Lung microvascular endothelial cell (primary cell): ENCODE data around the gene MAPRE2. TPM values are rescaled to one million over a fixed set of nuclear protein-coding genes. Genes with fewer than 3 reads are reported as not detected.

Experiments
- DNase-seq, 2 donors: peaks; one replicate each; pipeline versions ENCODE4 v3.0.0 to v3.0.0-alpha.2; 2010; ENCODE audit warnings: low read depth in 2 of 2
- total RNA-seq: library from RNA; depleted of rRNA; stranded (reverse); fragments of >200 nt; gene quantifications from 2 replicates; pipeline ENCODE4 v1.2.1, GENCODE V29; 2014

Gene MAPRE2
- total RNA-seq: 13.3 and 21.2 TPM in 2 replicates

DNA sequence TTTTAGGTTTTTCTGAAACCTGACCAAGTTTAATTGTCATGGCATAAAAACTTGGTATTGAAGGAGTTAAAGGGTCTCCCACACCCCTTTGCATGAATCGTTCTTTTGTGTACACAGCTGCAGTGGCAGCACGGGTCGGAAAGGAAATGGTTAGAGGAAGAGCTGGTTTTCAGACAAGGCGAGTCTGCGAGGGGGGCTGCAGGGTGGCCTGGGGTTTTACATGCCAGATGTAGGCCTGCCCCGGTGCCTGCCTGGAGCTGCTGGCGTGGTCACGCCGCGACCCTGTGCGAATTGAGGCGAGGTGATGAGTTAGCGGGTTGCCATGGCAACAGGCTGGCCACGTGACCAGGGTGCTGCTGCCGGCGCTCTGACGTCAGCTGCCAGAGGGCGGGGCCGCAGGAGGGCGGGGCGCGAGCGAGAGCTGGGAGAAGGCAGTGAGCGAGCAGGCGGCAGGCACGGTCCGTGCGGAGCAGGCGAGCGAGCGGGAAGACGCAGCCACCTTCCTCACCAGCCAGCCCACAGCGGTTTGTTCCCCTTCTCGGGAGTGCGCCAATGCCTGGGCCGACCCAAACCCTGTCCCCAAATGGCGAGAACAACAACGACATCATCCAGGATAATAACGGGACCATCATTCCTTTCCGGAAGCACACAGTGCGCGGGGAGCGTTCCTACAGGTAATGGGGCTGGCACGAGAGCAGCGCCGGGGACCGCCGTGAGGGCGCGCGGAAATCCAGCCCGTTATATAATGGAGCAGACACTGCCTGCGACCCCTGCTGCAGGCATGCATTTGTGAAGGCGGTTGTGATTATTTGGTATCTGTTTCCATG lies at the start of gene MAPRE2:
MAPRE2 (plus strand) TSS at position 426 of the 827 bp plus-strand sequence; CDS start at position 553, 127 bp downstream.
- DNase-seq: peak; percentile 98

DNA sequence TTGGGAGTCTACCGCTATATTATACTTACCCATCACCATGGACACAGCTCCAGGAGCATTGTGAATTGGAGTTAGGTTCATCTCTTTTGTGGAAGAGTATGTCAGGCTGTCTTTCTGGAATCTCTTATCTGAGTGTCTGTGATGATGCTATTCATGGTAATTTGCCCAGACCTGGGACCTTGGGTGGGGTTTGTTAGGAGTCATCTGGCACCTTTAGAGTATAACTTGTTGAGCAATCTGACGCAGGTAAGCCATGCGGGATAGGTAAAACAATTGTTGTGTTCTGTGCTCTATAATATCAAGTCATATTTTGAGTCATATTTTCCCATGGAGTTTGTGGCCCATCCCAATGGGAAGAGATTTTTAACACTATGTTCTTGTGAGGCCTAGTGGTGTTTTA lies 49.7 kb upstream of the MAPRE2 start:
- no peak for DNase-seq

DNA sequence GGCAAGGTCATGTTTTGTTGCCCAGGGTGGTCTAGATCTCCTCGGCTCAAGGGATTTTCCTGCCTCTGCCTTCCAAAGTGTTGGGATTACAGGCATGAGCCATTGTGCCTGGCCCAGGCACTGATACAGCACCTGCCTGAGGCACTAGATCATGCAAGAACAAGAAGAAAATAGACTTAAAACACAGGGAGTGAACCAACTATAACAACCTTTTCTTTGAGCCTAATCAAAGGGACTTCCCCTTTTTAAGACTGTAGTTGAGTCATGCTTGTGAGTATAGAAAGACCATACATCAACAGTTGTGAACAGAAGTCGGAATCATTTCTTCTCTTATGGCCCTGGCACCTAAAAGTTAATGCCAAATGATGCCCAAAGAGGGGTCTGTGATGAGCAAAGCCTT lies 47.9 kb upstream of the MAPRE2 start:
- no peak for DNase-seq

DNA sequence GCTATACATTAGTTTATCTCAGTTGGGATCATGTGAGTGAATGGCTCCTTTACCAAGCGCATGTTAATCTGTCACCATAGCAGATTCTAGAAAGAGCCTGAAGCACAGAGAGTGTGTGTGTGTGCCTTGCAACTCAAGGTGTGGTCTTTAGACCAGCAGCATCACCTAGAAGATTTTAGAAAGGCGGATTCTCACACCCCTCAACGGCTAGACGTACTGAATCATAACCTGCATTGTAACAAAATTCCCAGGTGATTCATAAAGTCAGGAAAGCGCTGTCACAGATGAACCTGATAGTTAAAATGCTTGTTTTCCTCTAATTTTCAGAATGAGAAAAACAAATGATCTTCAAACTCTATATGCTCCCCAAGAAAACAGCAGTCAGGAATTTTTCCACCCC lies 45.5 kb upstream of the MAPRE2 start:
- DNase-seq: no peak

DNA sequence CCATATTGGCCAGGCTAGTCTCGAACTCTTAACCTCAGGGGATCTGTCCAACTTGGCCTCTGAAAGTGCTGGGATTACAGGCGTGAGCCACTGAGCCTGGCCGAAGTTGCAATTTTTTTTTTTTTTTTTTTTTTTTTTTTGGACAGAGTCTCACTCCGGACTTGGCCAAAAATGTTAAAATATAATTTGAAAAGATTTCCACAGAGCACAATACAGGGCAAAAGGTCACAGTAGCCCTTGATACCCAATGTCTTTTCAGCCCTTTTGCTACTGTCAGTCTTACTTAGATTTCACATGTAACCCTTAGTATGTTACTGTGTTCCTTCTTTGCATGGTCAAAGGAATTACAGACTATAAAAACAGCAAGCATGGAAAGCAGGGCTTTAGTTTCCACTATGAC lies 42.6 kb upstream of the MAPRE2 start:
- DNase-seq: no peak

DNA sequence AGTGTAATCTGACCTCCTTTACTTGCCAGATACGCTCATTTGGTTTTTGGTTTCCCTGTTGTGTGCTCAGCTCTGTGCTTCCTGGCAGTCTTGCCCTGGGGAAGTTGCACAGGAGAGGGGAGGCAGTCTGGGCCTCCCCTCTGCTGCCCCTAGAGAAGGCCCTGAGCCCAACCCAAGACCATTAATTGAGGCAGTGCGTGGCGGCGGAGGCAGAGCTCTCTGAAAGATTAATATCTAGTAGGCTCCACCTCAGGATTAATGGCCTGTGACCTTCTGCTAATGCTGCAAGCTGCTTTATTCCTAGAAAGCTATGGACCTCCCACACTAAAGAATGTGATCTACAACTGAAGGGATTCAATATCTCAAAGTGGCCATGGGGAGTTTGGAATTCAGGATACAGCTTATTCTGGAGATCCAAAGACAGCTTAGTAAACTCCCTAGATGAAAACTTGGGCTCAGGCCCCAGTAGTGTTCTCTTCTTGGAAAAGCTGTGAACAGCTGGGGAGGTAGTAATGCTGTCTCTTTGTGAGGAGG lies 41.4 kb upstream of the MAPRE2 start:
- DNase-seq: no peak

DNA sequence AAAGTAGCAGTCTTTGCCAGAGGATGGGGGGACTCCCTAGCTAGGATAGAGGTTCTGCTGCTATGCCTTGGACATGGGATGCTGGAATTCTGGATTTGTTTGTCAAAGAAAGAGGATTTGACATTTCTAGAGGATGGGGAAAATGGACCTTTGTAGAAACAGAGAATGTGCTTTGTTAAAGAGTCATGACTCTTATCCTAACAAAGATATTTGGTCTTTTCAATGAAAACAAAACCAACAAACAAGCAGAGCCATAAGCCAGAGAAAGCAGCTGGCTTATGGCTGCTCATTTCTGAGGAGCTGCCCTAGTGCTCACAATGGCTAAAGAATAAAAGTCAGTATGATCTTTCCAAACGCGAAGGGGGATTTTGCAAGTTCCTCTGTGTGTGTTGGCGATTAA lies 40.8 kb upstream of the MAPRE2 start:
- DNase-seq: no peak

DNA sequence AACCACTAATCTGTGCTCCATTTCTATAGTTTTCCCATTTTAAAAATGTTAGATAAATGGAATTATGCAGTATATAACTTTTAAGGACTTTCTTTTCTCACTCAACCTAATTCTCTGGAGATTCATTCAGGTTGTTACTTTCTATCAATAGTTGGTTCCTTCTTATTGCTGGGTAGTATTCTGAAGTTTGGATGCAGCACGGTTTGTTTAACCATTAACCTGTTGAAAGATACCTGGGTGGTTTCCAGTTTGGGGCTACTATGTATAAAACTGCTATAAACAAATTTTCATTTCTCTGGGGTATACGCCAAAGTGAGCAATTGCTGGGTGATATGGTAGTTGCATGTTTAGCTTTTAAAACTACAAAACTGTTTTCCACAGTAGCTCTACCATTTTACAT lies 39.1 kb upstream of the MAPRE2 start:
- no peak for DNase-seq

DNA sequence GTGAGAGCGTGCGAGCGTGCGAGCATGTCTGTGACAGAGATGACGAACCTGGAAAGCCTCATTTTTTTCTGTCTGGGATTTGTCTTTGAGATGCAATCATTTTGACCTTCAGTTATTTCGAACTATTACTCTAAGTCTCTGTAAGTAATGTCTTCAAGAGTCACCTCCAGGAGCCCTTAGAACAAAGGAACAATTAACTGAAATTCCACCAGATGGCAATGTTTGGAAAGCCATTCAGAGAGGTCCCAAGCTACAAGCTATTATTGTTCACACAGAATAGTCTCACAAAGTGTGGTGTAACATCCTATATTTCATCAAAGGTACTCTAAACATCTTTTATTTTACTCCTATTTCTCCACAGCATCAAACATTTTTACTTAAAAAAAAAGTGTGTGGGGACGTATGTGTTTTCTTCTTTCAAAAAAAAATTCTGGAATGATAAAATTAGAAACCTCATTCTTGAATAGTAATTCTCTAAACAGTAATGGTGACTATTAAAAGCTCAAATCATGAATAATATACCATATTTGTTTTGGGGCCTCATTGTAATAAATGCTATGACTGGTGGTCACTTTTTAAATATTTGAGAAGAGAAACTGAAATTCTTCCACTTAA lies 35.1 kb upstream of the MAPRE2 start:
- DNase-seq: peak; percentile 65 to 74

DNA sequence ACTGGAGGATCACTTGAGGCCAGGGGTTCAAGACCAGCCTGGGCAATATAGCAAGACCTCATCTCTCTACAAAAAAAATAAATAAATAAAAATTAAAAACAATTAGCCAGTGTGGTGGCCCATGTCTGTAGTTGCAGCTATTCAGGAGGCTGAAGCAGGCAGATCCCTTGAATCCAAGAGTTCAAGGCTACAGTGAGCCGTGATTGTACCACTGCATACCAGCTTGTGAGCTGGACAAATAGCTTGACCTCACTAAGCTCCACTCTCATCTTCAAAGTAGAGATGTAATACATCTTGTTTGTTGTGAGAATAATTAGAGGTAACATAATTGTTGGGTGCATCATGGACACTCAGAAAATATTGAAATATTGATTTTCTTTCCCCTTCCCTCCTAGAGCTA lies 31.1 kb upstream of the MAPRE2 start:
- DNase-seq: no peak

DNA sequence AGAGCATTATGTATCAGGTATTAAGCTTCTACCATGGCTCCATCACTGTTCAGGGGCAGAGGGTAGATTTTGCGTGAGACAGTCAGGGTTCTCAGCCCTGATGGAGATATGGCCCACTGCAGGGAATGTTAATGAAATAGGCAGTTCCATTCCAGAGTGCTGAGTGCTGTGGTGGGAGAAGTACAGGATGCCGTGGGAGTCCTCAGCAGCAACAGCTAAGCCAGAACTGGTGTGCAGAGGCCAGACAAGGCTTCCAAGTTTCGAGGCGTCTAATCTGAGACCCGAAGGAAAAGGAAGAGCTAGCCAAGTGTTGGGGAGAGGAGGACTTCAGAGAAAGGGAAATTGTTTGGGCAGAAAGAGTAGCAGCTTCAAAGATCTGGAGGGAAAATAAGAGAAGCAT lies 30.2 kb upstream of the MAPRE2 start:
- DNase-seq: no peak

DNA sequence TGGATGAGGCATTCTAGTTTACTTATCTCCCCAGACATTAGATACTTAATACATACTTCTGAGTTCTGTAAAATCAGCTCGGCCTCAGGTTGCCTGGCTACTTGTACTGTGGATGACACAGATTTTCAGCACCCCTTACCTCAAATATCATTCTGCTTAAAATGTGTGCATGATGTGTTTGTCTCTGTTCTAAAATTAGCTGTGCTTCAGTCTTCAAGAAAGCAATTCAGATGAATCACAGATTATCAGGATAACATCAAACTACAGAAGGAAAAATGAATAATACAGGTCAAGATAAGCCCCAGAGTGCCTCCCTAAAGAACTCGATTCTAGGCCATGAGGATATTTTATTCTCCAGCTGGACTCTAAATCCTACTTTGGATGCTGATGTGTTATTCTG lies 21.3 kb upstream of the MAPRE2 start:
- DNase-seq: no peak

DNA sequence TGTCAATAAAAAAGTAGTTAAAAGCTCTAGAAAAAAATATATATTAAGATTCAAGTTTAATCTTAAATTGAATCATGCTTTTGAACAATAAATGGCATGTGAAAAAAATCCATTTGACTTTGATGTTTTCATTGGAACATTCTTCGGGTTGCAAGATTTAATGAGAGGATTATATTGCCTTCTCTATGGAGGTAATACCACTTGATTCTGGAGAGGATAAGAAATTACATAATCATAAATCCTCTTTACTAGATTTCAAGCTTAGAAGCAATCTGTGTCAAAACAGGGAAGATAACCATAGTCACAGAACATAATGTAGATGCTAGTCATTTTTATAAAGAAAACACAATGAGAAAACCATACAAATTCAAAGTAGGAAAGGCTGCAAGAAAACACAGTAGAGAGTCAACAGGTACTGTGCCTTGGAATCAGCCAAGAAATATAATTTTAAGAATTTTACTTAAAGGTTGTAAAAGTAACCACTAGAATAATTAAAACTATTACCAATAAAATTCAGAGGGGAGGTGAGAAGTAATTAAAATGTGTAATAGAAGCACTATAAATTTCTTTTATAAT lies 18.7 kb upstream of the MAPRE2 start:
- DNase-seq: no peak

DNA sequence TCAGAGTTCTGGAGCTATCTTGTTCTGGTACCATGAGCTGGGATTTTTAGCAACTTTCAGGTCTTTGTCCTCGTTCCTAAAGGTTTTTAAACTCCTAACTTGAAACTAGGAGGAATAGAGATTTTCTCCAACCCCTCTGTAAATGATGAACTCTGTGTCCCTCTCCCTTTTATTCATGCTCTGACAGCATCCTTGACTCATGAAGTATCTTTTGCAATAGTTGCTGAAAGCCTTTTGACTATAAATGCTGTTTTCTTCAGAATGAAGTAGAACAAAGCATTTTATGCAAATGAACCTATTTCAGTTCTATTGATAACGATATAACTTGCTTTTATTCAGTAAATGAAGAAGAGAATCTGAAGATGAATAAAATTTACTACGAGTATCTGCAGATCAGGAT lies 17.0 kb upstream of the MAPRE2 start:
- DNase-seq: no peak

DNA sequence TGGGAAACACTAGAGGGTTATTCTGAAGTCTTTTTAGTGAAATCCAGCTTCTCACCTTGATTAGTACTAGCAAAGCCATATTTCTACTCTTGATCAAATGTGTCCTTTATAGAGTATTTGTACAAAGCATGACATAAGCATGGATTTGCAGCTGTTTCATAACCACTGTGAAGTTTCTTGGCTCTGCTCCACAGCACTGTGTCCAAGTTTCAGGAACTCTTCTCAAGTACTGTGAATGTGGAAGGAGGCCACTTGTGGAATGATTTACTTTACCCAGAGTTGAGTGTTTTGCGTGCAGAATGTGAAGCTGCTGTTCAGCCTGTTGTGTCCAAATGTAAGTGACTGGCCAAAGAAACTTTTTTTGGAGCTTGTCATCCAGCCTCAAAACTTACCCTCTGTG lies 16.2 kb upstream of the MAPRE2 start:
- DNase-seq: peak in 1 of 2 donors; percentile 44

DNA sequence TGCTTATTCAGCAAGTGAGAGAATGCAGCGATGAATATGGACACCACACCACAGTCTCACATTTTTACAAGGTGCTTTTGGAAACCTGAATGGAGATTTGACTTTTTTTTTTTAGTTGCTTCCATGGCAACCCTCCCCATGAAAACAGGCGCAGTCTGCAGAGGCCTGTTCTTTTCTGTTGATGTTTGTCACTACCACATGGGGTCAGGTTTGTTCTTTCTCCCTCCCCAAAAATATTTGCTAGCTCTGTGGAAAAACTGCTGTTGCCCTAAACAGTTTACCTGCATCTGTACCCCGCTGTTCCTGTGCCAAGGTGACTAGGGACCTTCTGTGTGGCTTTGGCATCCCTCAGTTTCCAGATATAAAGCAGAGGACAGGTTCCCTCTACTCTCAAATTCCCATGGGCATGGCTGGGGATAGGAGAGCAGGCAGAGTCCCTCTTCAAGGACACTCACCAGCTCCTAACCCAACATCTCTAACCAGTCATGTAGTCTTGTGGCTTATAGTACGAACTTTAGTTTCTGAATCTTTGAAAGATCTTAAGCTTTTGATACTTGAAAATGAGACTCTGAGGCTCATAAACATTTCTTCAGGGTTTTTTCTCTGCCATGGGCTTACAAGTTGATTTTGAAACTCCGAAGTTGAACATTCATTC lies 14.7 kb upstream of the MAPRE2 start:
- peak in 1 of 2 donors; percentile 19 for DNase-seq

DNA sequence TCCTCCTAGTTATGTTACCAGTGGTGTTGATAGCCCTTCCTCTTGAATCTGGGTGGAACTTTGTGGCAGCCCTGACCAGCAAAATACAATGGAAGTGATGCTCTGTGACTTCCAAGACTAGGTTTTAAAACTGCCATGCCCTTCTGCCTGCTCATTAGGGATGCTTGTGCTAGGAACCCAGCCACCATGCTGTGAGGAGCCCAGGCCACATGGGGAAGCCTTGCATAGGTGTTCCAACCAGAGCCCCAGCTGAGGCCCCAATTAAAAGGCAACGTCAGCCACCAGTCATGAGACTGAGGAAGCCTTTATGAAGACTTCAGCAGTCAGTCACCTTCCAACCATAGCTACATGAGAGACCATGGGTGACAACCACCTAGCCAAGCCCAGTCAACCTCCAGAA lies 14.0 kb upstream of the MAPRE2 start:
- no peak for DNase-seq

DNA sequence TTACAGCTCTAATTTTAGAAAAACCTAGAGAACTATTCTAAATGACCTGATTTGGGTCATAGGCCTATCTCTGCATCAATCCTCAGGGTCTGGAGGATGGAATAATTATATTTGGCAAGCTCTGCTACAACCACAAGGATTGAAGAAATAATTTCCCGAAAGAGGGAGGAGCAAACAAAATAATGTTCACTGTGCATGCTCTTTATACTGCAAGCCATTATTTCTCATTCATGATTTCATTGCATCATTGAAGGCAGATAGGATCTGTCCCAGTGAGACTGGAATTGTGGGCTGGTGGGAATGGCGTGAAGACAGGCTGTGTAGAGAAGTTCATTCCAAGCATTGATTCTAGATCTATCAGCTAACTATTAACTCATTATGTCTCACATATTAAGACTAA lies 12.7 kb upstream of the MAPRE2 start:
- DNase-seq: no peak

DNA sequence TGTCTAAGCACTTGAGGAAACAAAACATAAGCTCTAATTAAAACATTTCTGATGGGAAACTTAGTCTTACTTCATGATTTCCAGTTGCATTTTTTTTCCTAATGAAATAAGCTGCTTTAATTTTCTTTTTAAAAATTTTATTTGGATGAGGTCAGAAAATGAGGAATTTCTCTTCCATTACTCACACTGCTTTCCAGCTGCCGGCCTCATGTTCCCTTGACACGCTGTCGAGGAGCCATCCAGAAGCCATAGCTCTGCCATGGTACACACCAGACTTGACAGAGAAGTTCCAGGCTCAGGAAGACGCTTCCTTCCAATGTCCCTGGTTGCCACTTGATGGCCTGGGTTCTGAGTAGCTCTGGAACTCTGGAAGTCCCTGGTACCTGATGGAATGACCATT lies 12.1 kb upstream of the MAPRE2 start:
- no peak for DNase-seq

DNA sequence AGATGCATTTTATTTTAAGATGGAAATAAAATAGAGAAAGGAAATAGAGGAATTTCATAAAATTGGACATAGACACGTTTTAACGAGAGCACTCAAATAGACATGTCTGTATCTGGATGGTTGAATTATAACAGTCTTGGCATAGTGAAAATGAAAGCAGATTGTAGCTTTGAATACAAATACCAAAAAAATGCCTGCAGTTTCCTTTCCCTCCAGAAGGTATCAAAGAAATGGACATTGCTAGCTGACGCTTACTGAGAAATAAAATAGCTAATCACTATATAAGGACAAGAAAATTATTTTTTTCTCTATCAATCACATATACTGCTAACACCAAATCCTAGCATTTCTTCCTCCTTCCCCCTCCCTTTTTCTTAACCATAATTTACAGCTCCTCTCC lies 11.4 kb upstream of the MAPRE2 start:
- DNase-seq: peak; percentile 25 to 37

DNA sequence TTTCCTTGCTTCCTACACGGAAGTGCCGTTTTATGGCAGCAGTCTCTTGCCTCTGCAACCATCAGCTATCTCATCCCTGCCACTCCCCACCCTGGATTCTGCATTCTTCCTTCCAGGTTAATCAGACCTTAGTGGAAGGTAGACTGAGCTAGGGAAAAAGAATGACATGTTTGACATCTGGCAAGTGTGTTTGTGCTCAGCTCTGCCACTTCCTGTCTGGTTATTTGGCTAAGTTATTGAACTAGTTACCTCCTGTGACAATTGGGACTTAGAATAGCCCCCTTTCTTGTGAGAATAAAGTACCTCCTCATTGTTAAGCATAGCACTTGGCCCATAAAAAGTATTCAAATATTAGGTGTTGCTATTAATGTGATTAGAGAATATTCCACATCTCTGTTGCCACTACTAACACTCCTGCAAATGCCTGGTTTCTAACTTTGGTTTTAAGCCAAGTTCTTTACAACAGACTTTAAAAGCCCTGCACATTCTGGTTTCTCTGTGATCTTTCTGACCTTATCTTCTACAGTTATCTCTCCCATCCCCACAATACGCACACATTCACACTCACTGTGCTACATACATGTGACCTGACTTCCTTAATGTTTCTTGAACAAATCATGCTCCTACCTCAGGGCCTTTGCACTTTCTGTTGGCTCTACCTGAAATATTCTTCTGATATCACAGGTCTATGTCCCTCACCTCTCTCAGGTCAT lies 10.8 kb upstream of the MAPRE2 start:
- no peak for DNase-seq
